UCSD-AML1 (cell line): ENCODE results near the gene HTRA1.

Experiments used
- DNase-seq: peaks from one replicate; lab custom pipeline; 2025; ENCODE audit not compliant: unreplicated experiment; lab: John Stamatoyannopoulos, UW

The HTRA1 gene

GRCh38 chr10:122494173-122494820, 32.9 kb downstream of the HTRA1 start:
- DNase-seq: no peak

GRCh38 chr10:122494833-122495232, 33.5 kb downstream of the HTRA1 start:
- DNase-seq: no peak

- no peak for DNase-seq
Observed at GRCh38 chr10:122495406-122496340, 34.3 kb downstream of the HTRA1 start.

DNA sequence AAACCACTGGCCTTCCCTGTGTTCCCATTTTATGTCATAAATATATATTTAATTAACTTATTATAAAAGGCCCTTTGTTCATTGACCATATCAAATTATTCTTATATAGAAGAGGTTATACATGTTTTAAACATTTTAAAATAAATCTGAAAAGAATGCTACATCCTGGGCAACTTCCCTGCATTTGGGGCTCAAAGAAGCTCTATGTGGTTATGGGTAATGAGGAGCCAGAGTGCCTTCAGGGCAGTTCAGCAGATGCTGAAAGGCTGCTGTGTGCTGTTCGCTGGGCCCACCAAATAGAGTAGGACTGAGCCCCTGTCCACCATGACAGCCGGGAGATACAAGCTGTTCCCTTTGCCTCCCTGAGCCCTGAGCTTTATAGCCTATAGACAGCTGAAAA, 35.9 kb downstream of the HTRA1 start:
- DNase-seq: no peak

- DNase-seq: no peak
Observed at GRCh38 chr10:122498521-122498920, 37.2 kb downstream of the HTRA1 start.

GRCh38 chr10:122499012-122499411, 37.7 kb downstream of the HTRA1 start:
- DNase-seq: no peak

DNA sequence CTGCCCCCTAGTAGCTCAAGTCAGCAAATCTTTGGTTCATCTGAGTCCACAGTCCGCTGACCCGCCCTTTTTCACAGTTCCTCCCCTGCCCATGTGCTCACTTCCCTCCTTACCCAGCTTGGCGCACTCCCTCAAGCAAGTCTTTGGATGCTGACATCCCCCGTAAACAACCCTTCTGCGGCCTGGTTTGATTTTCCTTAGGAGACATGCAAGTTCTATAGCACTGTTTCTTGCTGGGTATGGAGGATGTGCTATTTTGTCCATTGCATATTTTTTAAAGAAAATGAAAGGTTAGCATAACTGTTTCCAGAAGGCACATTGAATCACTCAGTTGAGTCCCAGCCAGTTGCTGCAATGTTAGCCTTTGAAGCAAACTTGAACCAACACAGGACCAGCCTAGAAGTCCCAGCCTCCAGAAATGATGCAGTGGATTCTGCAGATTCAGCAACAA, 38.2 kb downstream of the HTRA1 start:
- DNase-seq: no peak

DNA sequence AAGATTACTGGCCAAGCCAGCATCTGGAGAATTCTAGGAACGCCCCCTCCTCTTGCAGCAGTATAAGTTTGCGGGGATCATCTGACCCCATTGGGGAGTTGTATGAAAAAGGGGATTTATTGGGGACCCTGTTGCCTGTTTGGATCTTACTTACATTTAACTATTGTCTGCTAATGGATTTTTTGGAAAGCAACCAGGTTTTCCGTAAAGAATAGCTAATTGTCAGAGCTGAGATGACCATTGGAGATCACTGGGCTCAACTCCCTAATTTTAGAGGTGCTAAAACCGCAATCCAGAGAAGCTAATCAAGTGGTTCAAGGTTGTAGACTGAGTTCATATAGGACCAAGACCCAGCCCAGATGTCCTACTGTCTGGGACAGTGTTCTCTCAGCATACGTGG, 38.8 kb downstream of the HTRA1 start:
- no peak for DNase-seq

- DNase-seq: no peak
Observed at GRCh38 chr10:122500726-122501125, 39.4 kb downstream of the HTRA1 start.

DNA sequence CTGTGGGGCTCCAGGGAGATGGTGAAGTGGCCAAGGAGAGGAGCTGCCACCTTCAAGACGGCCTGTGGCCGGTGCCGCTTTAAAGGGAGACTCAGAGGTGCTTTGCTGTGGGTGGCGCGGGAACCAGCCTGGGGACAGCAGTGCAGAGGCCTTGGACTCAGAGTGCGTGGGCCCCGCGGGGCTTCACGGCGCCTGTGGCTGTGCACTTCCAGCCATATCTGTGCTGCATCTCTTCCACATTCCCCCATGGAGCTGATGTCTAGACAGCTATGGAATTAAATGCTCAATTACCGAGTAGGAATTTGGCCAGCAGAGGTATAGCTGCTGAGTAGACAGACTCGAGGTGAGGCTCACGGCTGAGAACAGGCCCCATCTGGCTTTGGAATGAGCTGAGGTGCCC, 41.7 kb downstream of the HTRA1 start:
- no peak for DNase-seq

DNA sequence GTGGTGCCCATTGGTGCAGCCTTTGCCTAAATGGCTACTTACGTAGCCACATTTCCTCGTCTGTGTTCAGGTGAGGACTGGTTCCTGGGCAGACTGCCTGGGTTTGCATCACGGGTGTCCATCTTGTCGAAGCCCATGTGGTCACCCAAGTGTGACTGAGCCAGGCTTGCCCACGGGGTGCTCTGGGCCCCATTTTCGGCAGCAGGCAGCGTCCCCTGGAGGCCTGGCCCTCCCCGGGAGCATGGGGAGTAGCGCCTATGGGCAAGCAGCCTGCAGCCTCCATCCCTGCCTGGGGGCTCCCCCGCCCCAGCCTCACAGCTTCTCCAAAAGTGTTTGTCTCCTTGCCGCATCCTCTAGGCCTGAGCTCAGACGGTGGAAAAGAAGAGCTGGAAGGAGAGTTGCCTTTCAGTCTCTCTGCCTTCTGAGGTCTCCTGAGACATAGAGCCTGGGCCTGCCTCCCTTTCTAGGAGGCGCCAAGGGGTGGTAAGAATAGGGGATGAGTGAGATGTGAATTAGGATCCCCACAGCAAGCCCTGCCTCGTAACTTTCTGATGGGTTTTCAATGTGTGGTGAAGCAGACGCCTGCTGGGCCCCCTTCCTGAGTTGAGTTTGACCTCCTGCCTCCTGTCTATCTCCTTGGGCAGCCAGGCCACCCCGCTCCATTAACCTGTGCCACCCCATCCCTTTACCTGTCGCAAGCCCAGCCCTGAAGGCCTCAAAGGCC, 42.7 kb downstream of the HTRA1 start:
- no peak for DNase-seq

DNA sequence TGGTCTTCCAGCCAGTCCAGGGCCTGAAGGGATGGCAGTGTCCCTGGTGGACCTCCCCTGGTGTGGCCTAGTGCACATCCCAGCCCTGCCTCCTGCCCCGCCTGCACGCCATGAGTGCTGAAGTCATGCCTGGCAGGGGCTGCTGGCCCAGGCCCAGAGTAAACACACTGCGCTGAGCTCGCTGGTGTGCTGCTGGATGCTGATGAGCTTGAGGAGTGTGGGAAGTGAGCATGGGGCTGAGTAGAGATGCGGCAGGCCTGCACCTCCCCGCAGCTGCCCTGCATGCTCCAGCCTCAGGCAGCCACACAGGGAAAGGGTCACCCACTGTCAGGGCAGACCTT, 43.2 kb downstream of the HTRA1 start:
- no peak for DNase-seq

GRCh38 chr10:122505011-122505410, 43.7 kb downstream of the HTRA1 start:
- DNase-seq: no peak

GRCh38 chr10:122505885-122506645, 44.7 kb downstream of the HTRA1 start:
- no peak for DNase-seq

DNA sequence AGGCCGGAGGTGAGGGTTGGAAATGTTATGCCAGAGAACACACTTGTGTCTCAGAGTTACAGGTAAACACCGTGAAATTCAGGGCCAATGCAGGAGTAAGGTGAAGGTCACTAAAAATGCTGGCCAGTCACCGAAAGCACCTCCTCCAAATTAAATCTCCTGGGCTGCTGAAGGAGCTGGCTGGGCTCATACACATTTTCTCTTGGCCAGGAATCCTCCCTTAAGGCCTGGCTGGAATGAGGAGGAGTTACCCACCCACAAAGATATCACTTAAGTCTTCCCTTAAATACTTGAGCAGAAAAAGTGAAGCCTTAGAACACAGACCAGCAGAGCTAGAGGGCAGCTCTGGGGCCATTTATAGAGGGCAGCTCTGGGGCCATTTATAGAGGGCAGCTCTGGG, 46.3 kb downstream of the HTRA1 start:
- DNase-seq: no peak

DNA sequence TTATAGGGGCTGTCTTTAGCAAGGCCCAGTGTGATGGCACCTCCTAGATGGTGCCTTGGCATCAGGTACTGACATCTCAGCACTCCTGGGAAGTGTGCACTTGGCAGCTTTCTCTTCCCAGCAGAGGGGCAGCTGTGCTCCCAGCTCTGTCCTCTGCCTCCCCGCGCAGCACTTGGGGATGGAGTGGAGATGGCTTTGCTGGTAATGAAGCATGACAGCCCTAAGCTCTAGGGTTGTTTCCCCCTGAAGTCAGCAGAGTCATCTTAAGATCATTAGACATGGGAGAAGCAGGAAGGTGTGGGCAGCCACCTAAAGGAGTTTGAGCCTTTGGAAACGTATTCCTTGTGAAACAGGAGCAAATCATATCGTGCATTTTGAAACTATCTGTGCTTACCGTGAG, 46.7 kb downstream of the HTRA1 start:
- DNase-seq: no peak

- DNase-seq: no peak
Observed at GRCh38 chr10:122509323-122509722, 48.0 kb downstream of the HTRA1 start.

DNA sequence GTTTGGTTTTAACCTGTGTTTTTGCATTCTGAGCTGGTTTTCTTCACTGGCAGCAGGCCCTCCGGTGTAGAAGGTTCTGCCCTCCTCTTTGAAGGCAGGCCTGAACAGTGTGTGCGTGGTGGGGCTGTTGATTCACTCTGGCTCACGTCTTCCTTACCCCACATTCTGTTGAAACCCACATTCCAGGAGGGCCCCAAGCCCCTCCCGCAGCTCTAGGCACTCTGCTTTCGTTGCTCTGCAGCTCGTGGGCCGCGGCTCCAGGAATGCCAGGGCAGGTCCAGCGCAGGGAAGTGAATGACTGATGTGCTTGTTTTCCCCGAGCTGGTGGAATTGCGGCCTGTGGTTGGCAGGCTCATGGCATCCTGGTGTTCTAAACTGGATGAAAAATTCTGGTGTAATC, 49.0 kb downstream of the HTRA1 start:
- DNase-seq: no peak

DNA sequence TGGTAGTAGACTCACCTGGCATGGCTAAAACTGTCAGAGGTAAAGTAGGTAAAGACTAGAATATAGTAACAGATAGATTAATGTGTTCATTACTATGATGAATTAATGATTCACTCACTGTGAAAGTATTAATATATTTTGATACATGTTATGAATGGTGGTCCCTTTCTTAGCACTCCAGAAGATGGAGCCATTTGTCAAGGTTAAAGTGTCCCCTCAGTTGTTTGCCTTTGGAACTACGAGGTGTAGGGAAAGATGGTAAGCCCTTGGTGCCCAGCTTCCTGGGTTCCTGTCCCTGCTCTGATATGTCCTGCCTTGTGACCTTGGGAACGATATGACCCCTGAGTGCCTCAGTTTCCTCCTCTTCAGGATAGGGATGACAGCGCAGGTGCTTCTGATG, 49.4 kb downstream of the HTRA1 start:
- DNase-seq: no peak

- no peak for DNase-seq
Observed at GRCh38 chr10:122513053-122513452, 51.7 kb downstream of the HTRA1 start.
